GM12801 (cell line): ENCODE measurements around the gene ANAPC2.

Experiments used
- TF ChIP-seq, protein P1 (sequence below): IDR thresholded peaks from one replicate; pipeline ENCODE4 v1.5.1; 2011; ENCODE audit warnings: control low read depth; ENCODE audit not compliant: insufficient read length; ENCODE audit errors: extremely low read depth

Gene ANAPC2

DNA sequence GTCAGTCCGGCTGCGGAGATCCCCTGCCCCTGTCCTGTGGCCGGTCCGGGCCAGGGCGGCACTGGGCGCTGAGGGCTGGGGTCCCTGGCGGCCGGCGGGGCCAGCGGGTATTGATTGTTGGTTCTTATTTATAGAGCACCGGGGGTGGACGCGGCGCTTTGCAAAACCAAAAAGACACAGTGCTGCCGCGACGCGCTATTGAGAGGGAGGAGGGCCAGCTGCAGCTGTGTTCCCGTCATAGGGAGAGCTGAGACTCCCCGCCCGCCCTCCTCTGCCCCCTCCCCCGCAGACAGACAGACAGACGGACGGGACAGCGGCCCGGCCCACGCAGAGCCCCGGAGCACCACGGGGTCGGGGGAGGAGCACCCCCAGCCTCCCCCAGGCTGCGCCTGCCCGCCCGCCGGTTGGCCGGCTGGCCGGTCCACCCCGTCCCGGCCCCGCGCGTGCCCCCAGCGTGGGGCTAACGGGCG lies 21.0 kb downstream of the ANAPC2 start:
- TF ChIP-seq, protein P1, sequence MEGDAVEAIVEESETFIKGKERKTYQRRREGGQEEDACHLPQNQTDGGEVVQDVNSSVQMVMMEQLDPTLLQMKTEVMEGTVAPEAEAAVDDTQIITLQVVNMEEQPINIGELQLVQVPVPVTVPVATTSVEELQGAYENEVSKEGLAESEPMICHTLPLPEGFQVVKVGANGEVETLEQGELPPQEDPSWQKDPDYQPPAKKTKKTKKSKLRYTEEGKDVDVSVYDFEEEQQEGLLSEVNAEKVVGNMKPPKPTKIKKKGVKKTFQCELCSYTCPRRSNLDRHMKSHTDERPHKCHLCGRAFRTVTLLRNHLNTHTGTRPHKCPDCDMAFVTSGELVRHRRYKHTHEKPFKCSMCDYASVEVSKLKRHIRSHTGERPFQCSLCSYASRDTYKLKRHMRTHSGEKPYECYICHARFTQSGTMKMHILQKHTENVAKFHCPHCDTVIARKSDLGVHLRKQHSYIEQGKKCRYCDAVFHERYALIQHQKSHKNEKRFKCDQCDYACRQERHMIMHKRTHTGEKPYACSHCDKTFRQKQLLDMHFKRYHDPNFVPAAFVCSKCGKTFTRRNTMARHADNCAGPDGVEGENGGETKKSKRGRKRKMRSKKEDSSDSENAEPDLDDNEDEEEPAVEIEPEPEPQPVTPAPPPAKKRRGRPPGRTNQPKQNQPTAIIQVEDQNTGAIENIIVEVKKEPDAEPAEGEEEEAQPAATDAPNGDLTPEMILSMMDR: no peak

DNA sequence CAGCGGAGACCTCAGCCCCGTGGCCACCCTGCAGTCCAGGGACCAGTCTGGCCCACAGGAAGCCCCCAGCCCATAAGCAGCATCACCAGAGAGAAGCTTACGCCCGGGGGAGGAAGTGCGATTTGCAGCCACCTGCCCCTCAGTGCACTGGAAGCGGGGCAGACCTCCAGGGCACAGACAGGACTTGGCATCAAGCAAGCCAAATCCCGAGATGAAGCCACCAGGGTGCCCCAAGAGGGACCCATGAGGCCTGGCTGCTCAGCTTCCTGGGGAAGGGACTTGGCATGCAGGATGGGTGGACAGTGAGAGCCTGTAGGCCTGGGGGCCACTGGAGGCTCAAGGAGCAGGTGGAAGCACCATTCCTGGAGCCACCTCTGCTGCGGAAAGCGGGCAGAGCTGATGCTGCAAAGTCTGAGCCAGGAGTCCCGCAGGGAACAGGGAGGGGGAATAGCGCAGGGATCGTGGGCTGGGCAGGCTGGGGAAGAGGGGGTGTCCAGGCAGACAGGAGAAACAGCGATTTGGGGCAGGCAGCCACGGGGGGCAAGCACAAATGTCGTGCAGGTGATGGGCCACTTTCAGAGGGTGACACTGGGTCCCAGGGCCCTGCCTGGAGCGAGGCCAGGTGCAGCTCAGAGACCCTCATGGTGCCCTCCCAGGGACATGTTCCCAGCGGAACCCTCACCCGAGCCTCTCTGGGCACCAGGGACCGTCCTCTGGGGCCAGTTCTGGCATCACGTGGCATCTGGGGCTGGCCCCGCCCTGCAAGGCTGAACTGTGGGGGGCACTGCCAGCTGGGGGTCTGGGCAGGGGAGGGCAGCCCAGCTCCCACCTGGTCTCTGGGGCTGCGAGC lies 21.8 kb downstream of the ANAPC2 start:
- TF ChIP-seq, protein P1: no peak

DNA sequence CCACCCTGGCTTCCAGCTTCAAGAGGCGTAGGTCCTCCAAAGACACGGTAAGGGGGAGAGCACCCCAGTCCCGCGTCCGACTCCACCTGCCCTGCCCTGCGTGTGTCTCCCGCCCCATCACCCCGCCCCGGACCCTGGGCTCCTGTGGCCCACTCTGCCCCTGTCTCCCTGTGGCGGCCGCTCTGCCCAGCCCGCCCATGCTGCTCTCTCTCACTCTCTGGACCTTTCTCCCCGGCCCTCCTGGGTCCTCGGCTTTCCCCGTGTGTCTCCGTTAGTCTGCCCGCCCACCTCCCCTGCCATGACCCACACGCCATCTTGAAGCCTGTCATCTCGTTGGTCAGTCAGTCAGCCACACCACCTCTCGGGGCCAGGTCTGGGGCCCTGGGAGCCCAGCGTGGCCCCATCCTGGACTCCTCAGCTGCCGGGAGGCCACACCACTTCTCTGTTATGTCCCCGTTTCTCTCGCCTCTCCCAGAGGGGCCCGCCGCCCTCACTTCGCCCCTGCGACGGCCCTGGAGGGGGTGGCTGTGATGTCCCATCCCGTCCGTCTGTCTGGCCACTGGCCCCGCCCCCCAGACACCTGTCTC lies 23.0 kb downstream of the ANAPC2 start:
- TF ChIP-seq, protein P1: no peak

DNA sequence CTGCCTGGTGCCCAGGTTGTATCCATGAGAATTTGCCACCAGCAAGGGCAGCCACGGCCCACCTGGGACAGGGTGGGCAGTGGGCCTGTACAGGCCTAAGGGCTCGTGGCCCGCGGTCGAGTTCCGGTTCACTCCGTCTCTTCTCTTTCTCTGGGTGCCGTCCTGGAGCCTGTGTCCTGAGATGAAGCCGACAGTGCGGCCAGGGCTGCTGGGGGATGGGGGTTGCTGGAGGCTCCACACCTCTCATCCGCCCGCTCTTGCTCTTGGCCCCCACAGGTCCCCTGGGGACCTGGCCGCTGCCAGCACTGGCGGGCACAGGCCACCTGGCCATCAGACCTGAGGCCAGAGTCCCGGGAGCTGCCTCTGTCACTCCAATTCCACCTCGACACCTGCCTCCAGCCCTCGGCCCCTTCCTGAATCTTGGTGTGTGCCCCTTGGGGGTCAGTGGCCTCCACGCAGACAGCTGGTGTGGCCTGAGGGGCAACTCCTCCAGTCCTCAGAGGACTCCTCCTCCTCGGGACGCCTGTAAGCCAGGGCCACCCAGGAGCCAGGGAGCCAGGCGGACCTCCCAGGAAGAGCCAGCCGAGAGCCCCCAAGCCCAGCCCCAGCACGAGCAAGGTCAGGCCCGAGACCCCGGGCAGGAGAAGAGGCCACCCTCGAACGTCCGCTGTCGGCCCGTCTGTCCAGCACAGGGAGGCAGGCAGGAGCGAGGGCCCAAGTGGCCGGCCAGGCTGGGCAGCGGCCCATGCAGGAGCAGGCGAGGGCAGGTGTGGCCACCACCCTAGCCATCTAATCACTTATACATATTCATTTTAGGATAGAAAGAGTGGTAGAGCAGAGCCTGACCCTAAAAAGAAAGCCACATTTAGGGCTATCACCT lies 23.8 kb downstream of the ANAPC2 start:
- TF ChIP-seq, protein P1: no peak

DNA sequence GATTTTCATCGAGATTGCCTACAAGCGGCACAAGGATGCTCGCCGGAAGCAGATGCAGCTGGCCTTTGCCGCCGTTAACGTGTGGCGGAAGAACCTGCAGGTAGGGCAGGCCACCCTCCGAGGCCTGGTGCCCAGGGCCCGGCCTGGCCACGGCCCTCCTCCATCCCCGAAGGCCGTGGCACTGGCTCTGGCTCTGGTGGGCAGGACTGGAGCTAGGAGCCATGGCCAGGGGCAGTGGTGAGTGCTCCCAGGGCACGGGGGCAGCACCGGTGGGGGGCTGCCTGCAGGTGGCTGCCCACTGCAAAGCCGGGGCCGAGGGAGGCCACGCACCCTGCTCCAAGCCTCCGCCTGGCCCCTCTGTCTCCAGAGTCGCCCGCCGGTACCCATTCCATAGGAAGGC lies 24.6 kb downstream of the ANAPC2 start:
- TF ChIP-seq, protein P1: no peak

DNA sequence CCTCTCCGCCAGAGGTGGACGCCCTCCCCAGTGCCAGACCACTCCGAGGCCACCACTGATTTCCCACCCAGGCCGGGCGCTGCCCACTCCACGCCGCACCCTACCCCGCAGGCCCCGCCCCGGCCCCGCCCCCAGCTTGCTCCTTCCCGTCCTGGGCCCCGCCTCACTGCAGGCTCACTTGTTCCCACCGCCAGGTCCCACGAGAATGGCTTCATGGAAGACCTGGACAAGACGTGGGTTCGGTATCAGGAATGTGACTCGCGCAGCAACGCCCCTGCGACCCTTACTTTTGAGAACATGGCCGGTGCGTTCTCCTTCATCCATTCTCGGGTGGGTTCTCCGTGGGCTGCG lies 25.0 kb downstream of the ANAPC2 start:
- TF ChIP-seq, protein P1: no peak

DNA sequence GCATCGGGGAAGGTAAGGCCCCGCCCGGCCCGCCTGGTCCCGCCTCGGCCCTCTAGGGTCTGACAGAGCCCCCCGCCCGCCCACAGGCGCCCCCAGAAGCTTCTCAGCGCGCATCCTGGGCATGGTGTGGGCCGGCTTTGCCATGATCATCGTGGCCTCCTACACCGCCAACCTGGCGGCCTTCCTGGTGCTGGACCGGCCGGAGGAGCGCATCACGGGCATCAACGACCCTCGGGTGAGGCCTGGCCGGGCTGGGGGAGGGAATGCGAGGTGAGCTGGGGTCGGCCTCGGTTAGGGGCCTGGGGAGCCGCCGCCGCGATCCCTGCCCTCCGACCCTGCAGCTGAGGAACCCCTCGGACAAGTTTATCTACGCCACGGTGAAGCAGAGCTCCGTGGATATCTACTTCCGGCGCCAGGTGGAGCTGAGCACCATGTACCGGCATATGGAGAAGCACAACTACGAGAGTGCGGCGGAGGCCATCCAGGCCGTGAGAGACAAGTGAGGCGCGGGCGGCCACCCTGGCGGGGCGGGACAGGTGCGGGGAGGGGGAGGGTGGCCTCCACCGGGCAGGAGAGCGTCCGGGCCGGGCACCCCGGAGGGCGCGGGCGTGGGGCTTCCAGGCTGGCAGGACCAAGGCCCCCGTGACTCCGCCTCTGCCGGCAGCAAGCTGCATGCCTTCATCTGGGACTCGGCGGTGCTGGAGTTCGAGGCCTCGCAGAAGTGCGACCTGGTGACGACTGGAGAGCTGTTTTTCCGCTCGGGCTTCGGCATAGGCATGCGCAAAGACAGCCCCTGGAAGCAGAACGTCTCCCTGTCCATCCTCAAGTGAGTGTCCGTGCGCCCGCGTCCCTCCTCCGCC lies 25.6 kb downstream of the ANAPC2 start:
- TF ChIP-seq, protein P1: no peak
